ENCODE measurements around the gene FECH.

FECH gene

DNA sequence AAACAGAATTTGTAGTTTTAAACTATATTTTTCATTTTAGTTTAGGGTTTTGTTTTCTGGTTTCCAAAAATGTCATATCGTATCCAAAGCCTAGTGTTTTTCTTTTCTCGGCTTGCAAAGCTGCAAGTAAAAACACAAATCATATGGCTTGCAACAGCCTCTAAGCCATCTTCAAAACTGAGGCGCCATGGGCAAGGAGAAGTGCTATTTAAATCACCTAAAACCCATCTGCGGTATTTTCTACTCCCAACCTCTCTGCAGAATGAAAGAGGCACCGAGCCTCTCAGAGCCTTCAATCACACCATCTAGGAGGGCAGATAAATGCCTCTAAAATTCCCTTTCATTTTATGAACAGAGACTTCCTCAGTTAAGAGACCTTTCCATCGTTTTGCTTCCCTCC lies 25.2 kb downstream of the FECH start:
- Mint-ChIP-seq H3K27ac (no peak overlapping the region), H3K27me3 (no peaks in the 10 kb centered on the region), H3K4me1 (ENCODE audit: low read depth) (no peaks in the 10 kb centered on the region), H3K36me3 (ENCODE audit: low read depth) (peaks cover 42% of the 10 kb centered on the region), H3K4me3 (no peak overlapping the region), H3K9me3 (no peaks in the 10 kb centered on the region)

DNA sequence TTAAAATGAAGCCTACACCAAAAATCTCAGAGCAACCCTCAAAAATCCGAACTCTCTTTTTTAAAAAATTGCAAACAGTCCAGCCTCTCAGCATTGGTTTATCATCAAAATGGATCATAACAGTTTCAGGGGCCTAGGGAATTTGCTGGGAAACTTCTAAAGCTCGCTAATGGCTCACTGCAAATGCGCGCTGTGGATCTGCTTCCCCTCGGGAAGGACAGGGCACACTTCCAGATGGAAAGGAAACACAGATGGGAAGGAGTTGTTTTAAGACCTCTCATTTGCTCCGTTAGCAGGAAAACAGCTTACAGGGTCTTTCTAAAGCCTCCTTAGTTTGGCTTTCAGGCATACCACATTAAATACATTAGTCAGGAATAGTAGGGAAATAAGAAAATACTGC lies 27.2 kb downstream of the FECH start:
- no peak overlapping the region for H3K4me3 Mint-ChIP-seq
- no peaks in the 10 kb centered on the region for H3K4me1 Mint-ChIP-seq (ENCODE audit: low read depth)
- peaks cover 46% of the 10 kb centered on the region for H3K36me3 Mint-ChIP-seq (ENCODE audit: low read depth)
- no peaks in the 10 kb centered on the region for H3K27me3 Mint-ChIP-seq
- no peaks in the 10 kb centered on the region for H3K9me3 Mint-ChIP-seq
- H3K27ac Mint-ChIP-seq, result no peak overlapping the region

DNA sequence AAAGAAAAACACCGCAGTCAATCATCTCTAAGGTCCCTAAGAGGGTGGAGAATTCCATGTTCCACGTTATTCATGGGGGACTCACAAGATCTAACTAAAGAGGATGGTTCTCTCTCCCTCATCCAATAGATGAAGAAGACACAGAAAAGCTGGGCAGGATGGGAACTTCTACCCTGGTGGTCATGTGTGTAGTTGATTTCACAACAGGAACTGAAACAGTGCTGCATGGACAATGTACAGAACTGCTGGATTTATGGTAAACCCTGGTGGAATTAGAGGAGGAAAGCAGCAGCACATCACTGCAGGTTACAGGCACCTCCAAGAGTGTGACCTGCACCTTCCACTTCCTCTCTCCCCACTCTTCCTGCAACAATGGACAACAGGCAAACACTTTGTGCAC lies 31.4 kb downstream of the FECH start:
- Mint-ChIP-seq H3K9me3 (no peaks in the 10 kb centered on the region), H3K36me3 (ENCODE audit: low read depth) (peaks cover 46% of the 10 kb centered on the region), H3K27me3 (no peaks in the 10 kb centered on the region), H3K4me1 (ENCODE audit: low read depth) (no peaks in the 10 kb centered on the region), H3K27ac (no peak overlapping the region), H3K4me3 (no peak overlapping the region)

DNA sequence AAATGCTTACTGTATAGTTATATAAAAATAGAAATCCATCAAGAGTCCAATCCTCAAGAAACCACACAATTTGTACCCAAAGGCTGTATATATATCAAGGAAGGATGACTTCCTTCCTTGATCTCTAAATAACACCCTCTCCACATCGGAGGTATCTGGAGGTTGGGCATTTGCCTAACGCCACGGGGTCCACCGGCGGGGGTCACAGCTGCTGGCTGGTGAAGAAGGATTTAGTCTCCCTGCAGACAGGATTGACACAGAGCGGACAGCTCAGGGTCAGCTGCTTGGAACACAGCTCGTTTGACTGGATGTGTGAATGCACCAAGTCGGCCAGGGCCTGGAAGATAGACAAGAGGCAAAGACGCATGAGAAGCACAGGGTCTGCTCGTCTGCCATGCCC lies 36.0 kb downstream of the FECH start:
- H3K4me3 Mint-ChIP-seq, result no peak overlapping the region
- H3K36me3 Mint-ChIP-seq (ENCODE audit: low read depth), result peaks cover 20% of the 10 kb centered on the region
- H3K9me3 Mint-ChIP-seq, result no peaks in the 10 kb centered on the region
- peaks cover 1% of the 10 kb centered on the region for H3K4me1 Mint-ChIP-seq (ENCODE audit: low read depth)
- H3K27me3 Mint-ChIP-seq, result no peaks in the 10 kb centered on the region
- no peak overlapping the region for H3K27ac Mint-ChIP-seq

DNA sequence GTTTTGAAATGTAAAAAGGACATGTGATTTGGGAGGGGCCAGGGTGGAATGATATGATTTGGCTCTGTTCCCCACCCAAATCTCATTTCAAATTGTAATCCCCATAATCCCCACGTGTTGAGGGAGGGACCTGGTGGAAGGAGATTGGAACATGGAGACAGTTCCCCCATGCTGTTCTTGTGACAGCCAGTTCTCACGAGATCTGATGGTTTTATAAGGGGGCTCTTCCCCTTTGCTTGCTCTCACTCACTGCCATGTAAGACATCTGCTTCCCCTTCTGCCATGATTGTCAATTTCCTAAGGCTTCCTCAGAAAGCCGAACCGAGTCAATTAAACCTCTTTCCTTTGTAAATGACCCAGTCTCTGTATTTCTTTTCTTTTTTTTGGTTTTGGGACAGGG lies 39.2 kb downstream of the FECH start:
- Mint-ChIP-seq H3K4me3 (no peak overlapping the region), H3K36me3 (ENCODE audit: low read depth) (peaks cover 6% of the 10 kb centered on the region), H3K27me3 (no peaks in the 10 kb centered on the region), H3K27ac (no peak overlapping the region), H3K4me1 (ENCODE audit: low read depth) (peaks cover 8% of the 10 kb centered on the region), H3K9me3 (no peaks in the 10 kb centered on the region)

DNA sequence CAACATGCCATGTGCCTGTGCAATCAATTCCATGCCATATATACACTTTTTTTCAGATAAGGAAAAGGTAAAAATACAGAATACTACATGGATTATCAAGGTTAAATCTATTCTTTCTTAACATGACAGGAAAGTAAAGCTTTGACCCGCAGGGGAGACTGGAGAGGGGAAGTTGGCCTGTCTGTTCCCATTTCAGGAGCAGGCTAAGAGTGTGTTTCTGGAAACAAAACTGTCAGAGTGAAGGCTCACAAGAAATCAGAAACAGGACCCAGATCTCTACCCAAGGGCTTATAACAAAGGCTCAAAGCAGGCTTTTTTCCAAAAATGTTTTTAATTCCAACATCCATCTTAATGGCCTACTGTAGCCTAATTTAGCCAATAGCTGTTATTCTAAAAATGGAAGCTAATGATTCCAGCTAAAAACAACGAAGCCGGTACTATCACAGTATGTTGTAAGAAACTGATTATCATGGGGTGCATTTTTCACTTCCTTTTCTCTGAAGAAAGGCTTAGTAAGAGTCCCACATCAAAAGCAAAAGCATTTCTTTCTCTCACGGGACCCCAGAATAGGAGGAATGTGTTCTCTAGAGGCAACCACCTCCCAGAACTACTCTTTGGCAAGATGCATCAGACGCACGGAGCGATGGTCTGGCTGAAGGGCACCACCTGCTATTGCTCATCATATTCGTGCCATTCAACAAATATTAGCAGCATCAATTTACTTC lies 41.4 kb downstream of the FECH start:
- Mint-ChIP-seq H3K4me1 (ENCODE audit: low read depth) (peaks cover 8% of the 10 kb centered on the region), H3K27ac (no peak overlapping the region), H3K27me3 (no peaks in the 10 kb centered on the region), H3K4me3 (no peak overlapping the region), H3K36me3 (ENCODE audit: low read depth) (peaks cover 4% of the 10 kb centered on the region), H3K9me3 (no peaks in the 10 kb centered on the region)

DNA sequence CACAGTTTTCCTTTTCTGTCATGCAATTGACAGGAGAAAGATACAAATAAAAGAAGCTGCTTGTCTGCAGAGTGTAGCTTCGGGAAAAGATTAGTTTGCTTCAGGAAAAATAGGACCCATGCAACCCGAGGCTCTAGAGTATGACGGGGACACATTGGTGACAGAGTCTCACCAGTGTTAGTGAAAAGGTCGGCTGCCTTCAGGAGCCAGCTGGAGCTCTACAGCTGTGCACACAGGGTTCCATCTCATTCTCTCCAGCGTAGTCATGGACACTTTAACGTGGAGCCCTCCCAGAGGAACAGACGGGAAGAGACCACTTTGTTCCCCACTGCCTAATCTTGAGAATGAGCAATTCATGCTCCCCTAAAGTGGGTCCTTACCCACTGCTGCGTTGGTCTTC lies 42.9 kb downstream of the FECH start:
- Mint-ChIP-seq H3K4me1 (ENCODE audit: low read depth) (peaks cover 8% of the 10 kb centered on the region), H3K9me3 (no peaks in the 10 kb centered on the region), H3K4me3 (no peak overlapping the region), H3K36me3 (ENCODE audit: low read depth) (no peaks in the 10 kb centered on the region), H3K27ac (no peak overlapping the region), H3K27me3 (no peaks in the 10 kb centered on the region)

DNA sequence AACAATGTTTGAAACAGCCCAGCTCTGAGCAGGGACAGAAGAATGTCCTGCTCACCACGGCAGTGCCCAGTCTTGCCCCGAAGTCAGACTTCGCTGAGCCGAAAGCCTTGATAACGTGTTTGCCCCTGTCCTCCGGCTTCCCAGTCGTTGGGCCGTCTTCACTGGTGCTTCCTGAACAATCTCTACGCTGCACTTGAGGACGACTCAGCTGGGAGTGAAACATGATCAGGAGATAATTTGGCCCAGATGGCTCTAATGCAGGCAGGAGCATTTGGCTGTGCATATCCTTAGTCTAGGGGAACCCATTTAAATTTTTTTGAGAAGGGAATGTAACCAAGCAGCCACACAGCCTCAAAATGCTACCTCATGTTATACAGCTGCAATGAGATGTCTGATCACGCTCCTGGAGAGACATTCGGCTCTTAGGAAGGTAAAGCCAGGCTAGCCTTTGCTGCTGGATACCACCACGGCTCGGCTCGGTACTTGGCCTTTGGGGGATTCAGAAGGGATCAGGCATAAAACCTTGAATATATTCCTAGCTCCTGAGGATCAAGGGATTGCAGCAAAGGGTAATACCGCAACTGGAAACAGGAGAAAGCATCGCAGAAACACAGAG lies 43.6 kb downstream of the FECH start:
- Mint-ChIP-seq H3K9me3 (no peaks in the 10 kb centered on the region), H3K27ac (no peak overlapping the region), H3K36me3 (ENCODE audit: low read depth) (no peaks in the 10 kb centered on the region), H3K4me3 (no peak overlapping the region), H3K27me3 (no peaks in the 10 kb centered on the region), H3K4me1 (ENCODE audit: low read depth) (peaks cover 8% of the 10 kb centered on the region)

DNA sequence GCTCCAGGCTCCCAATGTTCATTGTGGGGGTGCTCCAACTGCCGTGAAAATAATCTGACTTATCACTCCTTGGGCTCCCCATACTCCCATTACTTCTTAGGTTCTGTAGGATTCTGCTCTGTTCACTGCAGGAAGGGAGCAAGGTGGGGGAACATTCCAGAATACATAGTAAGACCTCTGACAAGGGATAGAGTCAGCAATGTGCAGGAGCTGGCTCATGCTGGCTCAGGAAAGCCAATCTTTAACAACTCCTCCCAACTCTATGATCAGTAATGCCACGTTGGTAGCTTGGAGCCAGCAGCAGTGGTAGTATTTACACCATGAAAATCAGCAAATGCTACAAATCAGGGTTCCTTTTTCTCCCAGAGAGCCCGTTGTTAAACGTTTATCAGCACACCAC lies 44.4 kb downstream of the FECH start:
- Mint-ChIP-seq H3K9me3 (no peaks in the 10 kb centered on the region), H3K27me3 (no peaks in the 10 kb centered on the region), H3K36me3 (ENCODE audit: low read depth) (no peaks in the 10 kb centered on the region), H3K27ac (no peak overlapping the region), H3K4me1 (ENCODE audit: low read depth) (peaks cover 8% of the 10 kb centered on the region), H3K4me3 (no peak overlapping the region)

DNA sequence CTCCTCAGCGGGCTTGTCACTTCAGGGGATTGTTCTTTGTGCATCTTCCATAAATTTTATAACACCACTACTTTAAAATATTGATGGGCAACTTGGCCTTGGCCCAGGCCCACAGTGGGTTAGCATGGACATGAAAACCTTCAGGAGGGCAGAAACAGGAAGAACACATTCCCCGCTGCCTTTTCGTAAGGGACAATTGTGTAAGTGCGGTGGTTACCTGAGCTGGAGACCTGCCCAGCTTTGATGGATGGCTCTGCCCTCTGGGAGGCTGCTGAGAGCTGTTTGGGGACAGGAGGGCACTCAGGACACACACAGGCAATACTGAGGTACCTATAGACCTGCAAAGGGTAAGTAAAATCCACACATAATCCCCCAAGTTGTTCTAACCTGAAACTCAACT lies 46.8 kb downstream of the FECH start:
- Mint-ChIP-seq H3K36me3 (ENCODE audit: low read depth) (no peaks in the 10 kb centered on the region), H3K27me3 (no peaks in the 10 kb centered on the region), H3K4me3 (no peak overlapping the region), H3K9me3 (no peaks in the 10 kb centered on the region), H3K4me1 (ENCODE audit: low read depth) (no peaks in the 10 kb centered on the region), H3K27ac (no peak overlapping the region)

DNA sequence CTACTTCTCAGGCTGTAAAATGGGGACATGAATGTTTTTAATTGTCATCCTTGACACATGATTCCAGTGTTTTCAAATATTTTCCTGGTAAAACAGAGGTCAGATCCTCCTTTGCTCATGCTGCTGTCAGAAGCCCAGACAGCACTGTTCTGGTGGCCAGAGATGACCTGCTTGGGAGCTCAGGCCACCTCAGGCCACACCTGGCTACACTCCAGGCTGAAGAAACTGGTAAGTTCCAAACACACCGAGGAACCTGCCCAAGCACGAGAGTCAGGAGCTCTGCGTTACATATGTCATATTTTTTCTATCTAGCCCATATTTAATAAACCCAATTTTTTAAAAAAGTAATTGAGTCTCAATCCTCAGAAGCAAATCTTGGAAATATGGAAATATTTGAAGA lies 47.9 kb downstream of the FECH start:
- H3K27ac Mint-ChIP-seq, result no peak overlapping the region
- H3K27me3 Mint-ChIP-seq, result no peaks in the 10 kb centered on the region
- no peaks in the 10 kb centered on the region for H3K9me3 Mint-ChIP-seq
- no peaks in the 10 kb centered on the region for H3K36me3 Mint-ChIP-seq (ENCODE audit: low read depth)
- H3K4me3 Mint-ChIP-seq, result no peak overlapping the region
- no peaks in the 10 kb centered on the region for H3K4me1 Mint-ChIP-seq (ENCODE audit: low read depth)

DNA sequence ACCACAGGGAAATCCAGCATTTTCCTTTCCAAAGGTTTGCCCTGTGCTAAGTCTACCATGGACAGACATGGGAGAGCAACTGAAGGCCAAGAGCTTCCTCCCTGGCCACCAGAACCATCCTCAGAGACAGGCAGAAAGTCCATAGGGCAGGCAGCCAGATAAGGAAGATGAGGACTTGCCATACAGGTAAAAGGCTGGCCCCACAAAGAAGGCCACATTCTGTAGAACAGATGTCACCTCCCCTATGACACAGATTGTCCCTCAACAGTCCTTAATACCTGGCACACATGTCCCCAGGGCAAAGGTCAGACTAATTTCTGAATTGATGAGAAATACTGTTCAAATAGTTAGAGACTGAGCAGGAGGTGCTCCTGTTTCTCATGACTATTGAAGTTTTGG lies 52.0 kb downstream of the FECH start:
- no peaks in the 10 kb centered on the region for H3K4me1 Mint-ChIP-seq (ENCODE audit: low read depth)
- no peak overlapping the region for H3K4me3 Mint-ChIP-seq
- peaks cover 3% of the 10 kb centered on the region for H3K27me3 Mint-ChIP-seq
- H3K36me3 Mint-ChIP-seq (ENCODE audit: low read depth), result no peaks in the 10 kb centered on the region
- no peaks in the 10 kb centered on the region for H3K9me3 Mint-ChIP-seq
- no peak overlapping the region for H3K27ac Mint-ChIP-seq

DNA sequence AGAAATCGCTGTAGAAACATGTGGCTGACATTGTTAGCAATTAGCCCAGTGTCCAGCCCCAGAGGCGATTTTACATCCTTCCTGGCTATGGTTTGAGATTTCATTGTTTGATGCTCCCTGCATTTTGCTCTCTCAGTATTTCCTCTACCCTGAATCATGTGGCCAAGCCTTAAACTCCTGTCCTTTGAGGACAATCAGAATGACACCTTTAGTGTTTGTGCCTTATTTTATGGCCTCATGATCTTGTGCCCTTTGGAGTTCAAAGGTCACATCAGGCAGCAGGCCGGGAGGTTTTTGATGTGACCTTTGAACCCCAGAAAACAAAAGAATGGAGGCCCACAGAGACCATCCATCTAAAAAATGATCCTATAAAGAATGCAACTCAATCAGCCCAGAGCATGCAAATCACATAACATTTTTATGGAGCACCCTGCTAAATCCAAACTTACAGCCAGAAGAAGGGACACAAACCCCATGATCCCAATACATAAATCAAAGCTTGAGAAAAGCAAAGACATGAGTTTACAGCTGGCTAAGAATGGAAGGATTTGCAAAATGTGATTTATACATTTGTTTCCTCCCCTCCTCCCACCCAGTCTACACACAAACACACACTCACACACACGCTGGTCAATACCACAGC lies 52.5 kb downstream of the FECH start:
- no peak overlapping the region for H3K27ac Mint-ChIP-seq
- no peak overlapping the region for H3K4me3 Mint-ChIP-seq
- H3K27me3 Mint-ChIP-seq, result peaks cover 3% of the 10 kb centered on the region
- no peaks in the 10 kb centered on the region for H3K9me3 Mint-ChIP-seq
- no peaks in the 10 kb centered on the region for H3K4me1 Mint-ChIP-seq (ENCODE audit: low read depth)
- H3K36me3 Mint-ChIP-seq (ENCODE audit: low read depth), result no peaks in the 10 kb centered on the region

DNA sequence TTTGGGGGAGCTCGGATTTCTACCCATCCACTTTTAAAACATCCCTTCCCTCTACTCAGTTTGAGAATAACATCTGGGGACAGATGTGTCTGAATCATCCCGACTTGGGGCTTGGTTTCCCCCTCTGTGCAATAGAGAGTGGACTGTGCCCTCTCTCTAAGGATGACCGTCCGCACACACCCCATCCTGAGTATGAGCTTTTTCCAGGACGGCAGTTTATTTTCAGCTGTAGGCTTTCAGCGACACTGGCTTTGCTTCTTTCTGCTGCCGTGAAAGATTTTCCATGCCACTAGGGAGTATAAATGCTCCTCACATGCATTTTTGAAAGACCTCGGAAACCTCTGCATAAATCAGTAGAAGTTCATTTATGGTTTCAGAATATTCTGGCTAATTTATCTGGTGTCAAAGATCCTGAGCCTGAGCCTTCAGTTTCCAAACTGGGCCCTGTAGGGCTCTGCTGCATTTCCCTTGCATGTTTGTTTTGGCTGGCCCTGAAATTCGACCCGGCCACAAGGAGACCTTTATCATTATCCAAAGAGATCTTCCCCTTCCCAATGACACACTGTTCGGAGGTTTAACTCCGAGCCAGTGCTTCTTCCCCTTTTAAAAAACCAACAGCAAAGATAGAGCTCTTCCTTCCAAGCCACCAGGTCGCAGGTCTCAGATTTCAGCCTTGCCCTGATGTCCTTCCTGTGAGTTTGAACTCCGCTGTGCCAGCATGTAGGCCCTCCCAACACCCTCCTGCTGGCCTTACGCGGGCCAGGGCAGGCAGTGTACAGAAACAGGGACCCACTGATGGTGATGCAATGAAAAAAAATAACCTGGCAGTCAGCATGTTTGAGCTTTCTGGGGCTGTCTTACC lies 53.3 kb downstream of the FECH start:
- H3K4me3 Mint-ChIP-seq, result no peak overlapping the region
- H3K4me1 Mint-ChIP-seq (ENCODE audit: low read depth), result no peaks in the 10 kb centered on the region
- H3K36me3 Mint-ChIP-seq (ENCODE audit: low read depth), result no peaks in the 10 kb centered on the region
- H3K9me3 Mint-ChIP-seq, result no peaks in the 10 kb centered on the region
- peaks cover 3% of the 10 kb centered on the region for H3K27me3 Mint-ChIP-seq
- H3K27ac Mint-ChIP-seq, result no peak overlapping the region

DNA sequence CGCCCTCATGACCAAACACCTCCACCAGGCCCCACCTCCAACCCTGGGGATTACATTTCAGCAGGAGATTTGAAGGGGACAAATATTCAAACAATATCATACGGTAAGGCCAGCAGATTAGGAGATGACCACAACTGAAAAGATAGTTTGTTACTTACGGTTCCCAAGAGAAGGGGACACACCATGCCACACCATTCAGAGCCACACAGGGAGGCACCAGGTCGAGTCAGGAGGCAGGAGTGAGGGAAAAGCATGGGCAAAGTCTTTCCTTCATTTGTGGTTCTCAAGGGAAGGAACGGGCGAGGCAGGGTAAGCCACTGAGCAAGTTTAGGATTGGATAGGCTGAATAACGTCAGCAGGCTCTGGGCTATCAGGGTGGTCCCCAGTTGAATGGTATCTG lies 57.4 kb downstream of the FECH start:
- Mint-ChIP-seq H3K36me3 (ENCODE audit: low read depth) (no peaks in the 10 kb centered on the region), H3K27me3 (peaks cover 3% of the 10 kb centered on the region), H3K27ac (no peak overlapping the region), H3K4me3 (no peak overlapping the region), H3K9me3 (no peaks in the 10 kb centered on the region), H3K4me1 (ENCODE audit: low read depth) (no peaks in the 10 kb centered on the region)
